H9 (cell line): ENCODE data around the gene SEL1L. TPM values are rescaled to one million over a fixed set of nuclear protein-coding genes. Genes with fewer than 3 reads are reported as not detected.

ENCODE experiments used
- DNase-seq: peaks from one replicate; pipeline ENCODE4 v3.0.0-alpha.2; 2017
- H2AFZ ChIP-seq: one replicate; pipeline ENCODE4 v1.6.1; 2013; ENCODE audit warnings: mild to moderate bottlenecking, low read length, control low read depth, moderate library complexity
- H2AK5ac ChIP-seq: 2 replicates; pipeline ENCODE4 v1.6.1; 2013; ENCODE audit warnings: low read length, control low read depth, mixed read lengths; ENCODE audit not compliant: insufficient read length
- H2BK120ac ChIP-seq: one replicate; pipeline ENCODE4 v1.6.1; 2013; ENCODE audit warnings: low read depth, mild to moderate bottlenecking, low read length, control low read depth, inconsistent platforms; ENCODE audit not compliant: poor library complexity, severe bottlenecking
- H2BK12ac ChIP-seq: 2 replicates; pipeline ENCODE4 v1.6.1; 2013; ENCODE audit warnings: low read length, control low read depth, mixed read lengths, low read depth; ENCODE audit not compliant: insufficient read length
- H2BK15ac ChIP-seq: 2 replicates; pipeline ENCODE4 v1.6.1; 2013; ENCODE audit warnings: low read depth, low read length, control low read depth
- H2BK20ac ChIP-seq: one replicate; pipeline ENCODE4 v1.6.1; 2013; ENCODE audit warnings: low read depth, mild to moderate bottlenecking, low read length, control low read depth, inconsistent platforms; ENCODE audit not compliant: poor library complexity, severe bottlenecking
- H2BK5ac ChIP-seq: 2 replicates; pipeline ENCODE4 v1.6.1; 2013; ENCODE audit warnings: low read length, control low read depth, mixed read lengths; ENCODE audit not compliant: insufficient read length
- H3K14ac ChIP-seq: 2 replicates; pipeline ENCODE4 v1.6.1; 2013; ENCODE audit warnings: low read length, control low read depth; ENCODE audit not compliant: insufficient read depth
- H3K18ac ChIP-seq: 2 replicates; pipeline ENCODE4 v1.6.1; 2013; ENCODE audit warnings: low read depth, mild to moderate bottlenecking, mixed read lengths, low read length, control low read depth; ENCODE audit not compliant: insufficient read length
- H3K23ac ChIP-seq: 2 replicates; pipeline ENCODE4 v1.6.1; 2013; ENCODE audit warnings: low read length, control low read depth, mixed read lengths, low read depth; ENCODE audit not compliant: insufficient read length
- H3K23me2 ChIP-seq: 2 replicates; pipeline ENCODE4 v1.6.1; 2013; ENCODE audit warnings: low read depth, mild to moderate bottlenecking, mixed read lengths, low read length, control low read depth; ENCODE audit not compliant: insufficient read length, poor library complexity, severe bottlenecking
- H3K27ac ChIP-seq: 2 replicates; pipeline ENCODE4 v1.5.1; 2013; ENCODE audit warnings: low read length, control low read depth, mixed read lengths, low read depth; ENCODE audit not compliant: insufficient read length
- H3K27me3 ChIP-seq: 2 replicates; pipeline ENCODE4 v1.6.1; 2013; ENCODE audit warnings: low read length, control low read depth, inconsistent platforms; ENCODE audit not compliant: insufficient read depth
- H3K4ac ChIP-seq: 2 replicates; pipeline ENCODE4 v1.6.1; 2013; ENCODE audit warnings: low read depth, mild to moderate bottlenecking, control low read depth, inconsistent platforms, low read length, moderate library complexity
- H3K4me1 ChIP-seq: 2 replicates; pipeline ENCODE4 v1.6.1; 2013; ENCODE audit warnings: low read length, control low read depth, inconsistent platforms; ENCODE audit not compliant: insufficient read depth
- H3K4me2 ChIP-seq: 2 replicates; pipeline ENCODE4 v1.6.1; 2013; ENCODE audit warnings: low read length, control low read depth, mixed read lengths; ENCODE audit not compliant: insufficient read length, insufficient read depth
- H3K56ac ChIP-seq: 2 replicates; pipeline ENCODE4 v1.6.1; 2013; ENCODE audit warnings: low read depth, mild to moderate bottlenecking, mixed read lengths, low read length, control low read depth; ENCODE audit not compliant: insufficient read length
- H3K79me1 ChIP-seq: 2 replicates; pipeline ENCODE4 v1.6.1; 2013; ENCODE audit warnings: low read depth, mild to moderate bottlenecking, moderate library complexity, low read length, control low read depth, inconsistent platforms; ENCODE audit not compliant: insufficient read depth, poor library complexity, severe bottlenecking
- H3K79me2 ChIP-seq: 2 replicates; pipeline ENCODE4 v1.6.1; 2013; ENCODE audit warnings: low read length, control low read depth, inconsistent platforms; ENCODE audit not compliant: insufficient read depth
- H3K9ac ChIP-seq: 2 replicates; pipeline ENCODE4 v1.6.1; 2013; ENCODE audit warnings: low read length, control low read depth, mixed read lengths; ENCODE audit not compliant: insufficient read length; ENCODE audit errors: extremely low read depth
- H3K9me3 ChIP-seq: one replicate; pipeline ENCODE4 v1.6.1; 2013; ENCODE audit warnings: low read depth, low read length, inconsistent platforms; ENCODE audit not compliant: control insufficient read depth
- H3T11ph ChIP-seq: one replicate; pipeline ENCODE4 v1.6.1; 2013; ENCODE audit warnings: mild to moderate bottlenecking, low read length, control low read depth, inconsistent platforms
- H4K20me1 ChIP-seq: one replicate; pipeline ENCODE4 v1.6.1; 2013; ENCODE audit not compliant: control insufficient read depth, insufficient read length, insufficient read depth
- H4K5ac ChIP-seq: 2 replicates; pipeline ENCODE4 v1.6.1; 2013; ENCODE audit warnings: low read depth, mild to moderate bottlenecking, mixed read lengths, low read length, control low read depth; ENCODE audit not compliant: insufficient read length
- H4K8ac ChIP-seq: replicated peaks from 2 replicates; pipeline ENCODE4 v1.6.1; 2013; ENCODE audit warnings: low read length, control low read depth, mixed read lengths, low read depth; ENCODE audit not compliant: insufficient read length
- H4K91ac ChIP-seq: 2 replicates; pipeline ENCODE4 v1.6.1; 2013; ENCODE audit warnings: low read depth, mild to moderate bottlenecking, moderate library complexity, mixed read lengths, low read length, control low read depth; ENCODE audit not compliant: insufficient read length
- H3K27ac Mint-ChIP-seq, 3 experiments: 2 replicates in 2 of 3; 3 replicates in 1 of 3; pipeline ENCODE4 v1.8.0; 2020 to 2021; ENCODE audit warnings: mixed read lengths in 3 of 3, mild to moderate bottlenecking in 1 of 3, moderate library complexity in 1 of 3
- H3K27me3 Mint-ChIP-seq: 2 replicates; pipeline ENCODE4 v1.8.0; 2021; ENCODE audit warnings: low read depth, mild to moderate bottlenecking, moderate library complexity, mixed read lengths
- H3K36me3 Mint-ChIP-seq, 3 experiments: 2 replicates in 2 of 3; 3 replicates in 1 of 3; pipeline ENCODE4 v1.8.0; 2020 to 2021; ENCODE audit warnings: low read depth in 3 of 3, mixed read lengths in 3 of 3; ENCODE audit not compliant: insufficient read depth in 1 of 3
- H3K4me1 Mint-ChIP-seq, 2 experiments: 2 replicates each; pipeline ENCODE4 v1.8.0; 2020; ENCODE audit warnings: mixed read lengths in 2 of 2
- H3K4me3 Mint-ChIP-seq, 2 experiments: 2 replicates in 1 of 2; 3 replicates in 1 of 2; pipeline ENCODE4 v1.8.0; 2020 to 2021; ENCODE audit warnings: mild to moderate bottlenecking in 2 of 2, mixed read lengths in 2 of 2, moderate library complexity in 1 of 2
- H3K9me3 Mint-ChIP-seq, 2 experiments: 2 replicates in 1 of 2; 3 replicates in 1 of 2; pipeline ENCODE4 v1.8.0; 2020; ENCODE audit warnings: mild to moderate bottlenecking in 2 of 2, mixed read lengths in 2 of 2, moderate library complexity in 1 of 2
- WGBS: extraction: QIAGEN DNeasy Blood & Tissue Kit; methylation state at CpG from one replicate; pipeline ENCODE4 v1.1.7; 2013; ENCODE audit warnings: missing lambda C conversion rate, low lambda C conversion rate, mixed read lengths; ENCODE audit not compliant: insufficient read length; ENCODE audit errors: extremely low coverage; 5-methylcytosine and 5-hydroxymethylcytosine counted together
- total RNA-seq: library from RNA; stranded (reverse); gene quantifications from 2 replicates; pipeline ENCODE4 v1.2.1, GENCODE V29; 2021
- TF ChIP-seq, protein P1 (sequence below): fragments of 200-600 bp; sonication (generic); conservative IDR thresholded peaks from 3 replicates; pipeline ENCODE4 v1.8.0; 2021; ENCODE audit warnings: antibody characterized with exemption, mild to moderate bottlenecking

The SEL1L gene
- total RNA-seq, 1 experiment from 2014 or later = 27.5 TPM

DNA sequence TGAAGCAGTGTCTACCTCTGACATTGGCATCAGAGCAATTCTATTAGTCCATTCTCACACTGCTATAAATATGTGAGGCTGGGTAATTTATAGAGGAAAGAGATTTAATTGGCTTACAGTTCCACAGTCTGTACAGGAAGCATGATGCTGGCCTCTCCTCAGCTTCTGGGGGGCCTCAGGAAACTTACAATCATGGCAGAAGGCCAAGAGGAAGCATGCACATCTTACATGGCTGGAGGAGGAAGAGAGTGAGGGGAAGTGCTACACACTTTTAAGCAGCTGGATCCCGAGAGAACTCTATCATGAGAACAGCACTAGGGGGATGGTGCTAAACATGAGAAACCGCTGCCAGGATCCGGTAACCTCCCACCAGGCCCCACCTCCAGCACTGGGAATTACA is 25.7 kb upstream of the SEL1L start:
- Histone ChIP-seq H2BK120ac (no peak overlapping the region), H3K4ac (no peak overlapping the region), H3T11ph (no peak overlapping the region), H3K23me2 (no peaks in the 10 kb centered on the region), H2AFZ (no peak overlapping the region), H2AK5ac (no peak overlapping the region), H2BK5ac (no peak overlapping the region), H3K4me2 (no peak overlapping the region), H2BK12ac (no peak overlapping the region), H3K9me3 (no peaks in the 10 kb centered on the region), H4K91ac (no peak overlapping the region), H3K9ac (no peak overlapping the region), H2BK15ac (no peak overlapping the region), H4K20me1 (no peaks in the 10 kb centered on the region), H3K27me3 (no peaks in the 10 kb centered on the region; the same call in 1 of the 2 replicates), H3K4me1 (no peaks in the 10 kb centered on the region), H3K56ac (no peak overlapping the region), H4K8ac (no peak overlapping the region), H3K23ac (no peak overlapping the region), H3K14ac (no peak overlapping the region), H4K5ac (no peak overlapping the region), H3K18ac (no peak overlapping the region), H3K27ac (no peak overlapping the region), H2BK20ac (no peak overlapping the region), H3K79me2 (no peaks in the 10 kb centered on the region), H3K79me1 (no peaks in the 10 kb centered on the region)
- H3K4me1 Mint-ChIP-seq = peaks cover 24 to 25% of the 10 kb centered on the region in 2 experiments
- peaks cover 40% of the 10 kb centered on the region for H3K27me3 Mint-ChIP-seq
- 0 out of 5 replicates have a peak, but pooled peaks cover 0 to 1% of the 10 kb centered on the region in 2 experiments for H3K9me3 Mint-ChIP-seq
- no CpG with 5 or more reads among the region's 3 CpGs for WGBS
- H3K27ac Mint-ChIP-seq = no peak overlapping the region
- no peak overlapping the region for H3K4me3 Mint-ChIP-seq
- TF ChIP-seq, protein P1, sequence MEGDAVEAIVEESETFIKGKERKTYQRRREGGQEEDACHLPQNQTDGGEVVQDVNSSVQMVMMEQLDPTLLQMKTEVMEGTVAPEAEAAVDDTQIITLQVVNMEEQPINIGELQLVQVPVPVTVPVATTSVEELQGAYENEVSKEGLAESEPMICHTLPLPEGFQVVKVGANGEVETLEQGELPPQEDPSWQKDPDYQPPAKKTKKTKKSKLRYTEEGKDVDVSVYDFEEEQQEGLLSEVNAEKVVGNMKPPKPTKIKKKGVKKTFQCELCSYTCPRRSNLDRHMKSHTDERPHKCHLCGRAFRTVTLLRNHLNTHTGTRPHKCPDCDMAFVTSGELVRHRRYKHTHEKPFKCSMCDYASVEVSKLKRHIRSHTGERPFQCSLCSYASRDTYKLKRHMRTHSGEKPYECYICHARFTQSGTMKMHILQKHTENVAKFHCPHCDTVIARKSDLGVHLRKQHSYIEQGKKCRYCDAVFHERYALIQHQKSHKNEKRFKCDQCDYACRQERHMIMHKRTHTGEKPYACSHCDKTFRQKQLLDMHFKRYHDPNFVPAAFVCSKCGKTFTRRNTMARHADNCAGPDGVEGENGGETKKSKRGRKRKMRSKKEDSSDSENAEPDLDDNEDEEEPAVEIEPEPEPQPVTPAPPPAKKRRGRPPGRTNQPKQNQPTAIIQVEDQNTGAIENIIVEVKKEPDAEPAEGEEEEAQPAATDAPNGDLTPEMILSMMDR = no peak
- H3K36me3 Mint-ChIP-seq = no peaks in the 10 kb centered on the region
- no peak for DNase-seq
